ENCODE results near the gene BACH2. TPM values are rescaled to one million over a fixed set of nuclear protein-coding genes. Genes with fewer than 3 reads are reported as not detected.

Gene BACH2
- polyA plus RNA-seq, 1 donor (not counting 4 experiments of a cell fraction or from before 2014, with no cell fraction given) = 0.50 TPM

DNA sequence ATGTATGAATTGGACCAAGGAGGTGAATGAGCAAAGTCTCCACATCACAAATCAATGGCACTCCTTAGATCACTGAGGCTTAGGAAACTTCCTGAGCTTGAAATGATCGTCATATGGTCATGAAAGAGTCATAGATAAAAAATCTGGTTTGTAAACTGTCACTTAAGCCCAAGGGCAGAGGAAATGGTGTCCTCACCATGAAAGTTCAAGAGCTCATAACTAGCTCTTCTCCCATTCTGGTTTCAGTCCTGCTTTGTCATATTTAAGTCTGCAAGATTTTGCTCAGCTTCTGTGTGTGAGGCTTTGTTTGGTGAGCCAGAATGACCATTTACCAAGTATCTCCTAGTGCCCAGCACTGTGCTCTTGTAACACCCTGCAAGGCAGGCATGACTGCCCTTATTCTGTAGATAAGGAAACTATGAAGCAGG lies 341.9 kb downstream of the BACH2 start:
- Histone ChIP-seq H2AFZ (ENCODE audit: control insufficient read depth, low read length) (no peak overlapping the region), H3K27me3 (ENCODE audit: control insufficient read depth, extremely low read depth, insufficient read depth, low read length) (no peaks in the 10 kb centered on the region), H3K27ac (ENCODE audit: control insufficient read depth, insufficient read depth, low read length) (no peak overlapping the region), H3K4me3 (ENCODE audit: control insufficient read depth in 2 of 3, extremely low read depth in 1 of 3, insufficient read depth in 2 of 3, low read depth in 1 of 3, low read length in 3 of 3) (no peak overlapping the region), H3K4me2 (ENCODE audit: control insufficient read depth, extremely low read depth, insufficient read depth, low read depth, low read length) (no peak overlapping the region), H3K4me1 (ENCODE audit: control insufficient read depth, extremely low read depth, insufficient read depth, low read length) (peaks cover 14% of the 10 kb centered on the region), H4K20me1 (ENCODE audit: control insufficient read depth, extremely low read depth, insufficient read depth, low read length) (no peaks in the 10 kb centered on the region), H3K9me3 (ENCODE audit: control insufficient read depth, low read depth, low read length) (no peaks in the 10 kb centered on the region), H3K79me2 (ENCODE audit: control insufficient read depth, insufficient read depth, low read length) (no peaks in the 10 kb centered on the region), H3K9ac (ENCODE audit: control insufficient read depth, extremely low read depth, insufficient read depth, low read length) (no peak overlapping the region), H3K36me3 (ENCODE audit: control insufficient read depth in 2 of 2, extremely low read depth in 1 of 2, insufficient read depth in 2 of 2, low read length in 2 of 2) (no peaks in the 10 kb centered on the region), H3K9me1 (ENCODE audit: control insufficient read depth, extremely low read depth, insufficient read depth, low read length) (no peaks in the 10 kb centered on the region)
- dilution Hi-C loops (cut with MboI; ENCODE audit: extremely low pct_ligation_motif_present, low sequenced_read_pairs) = no loop called here
- FAIRE-seq = peak; percentile 60
- no peak for DNase-seq (ENCODE audit: low read depth, low spot score)
- TF ChIP-seq, protein P1, sequence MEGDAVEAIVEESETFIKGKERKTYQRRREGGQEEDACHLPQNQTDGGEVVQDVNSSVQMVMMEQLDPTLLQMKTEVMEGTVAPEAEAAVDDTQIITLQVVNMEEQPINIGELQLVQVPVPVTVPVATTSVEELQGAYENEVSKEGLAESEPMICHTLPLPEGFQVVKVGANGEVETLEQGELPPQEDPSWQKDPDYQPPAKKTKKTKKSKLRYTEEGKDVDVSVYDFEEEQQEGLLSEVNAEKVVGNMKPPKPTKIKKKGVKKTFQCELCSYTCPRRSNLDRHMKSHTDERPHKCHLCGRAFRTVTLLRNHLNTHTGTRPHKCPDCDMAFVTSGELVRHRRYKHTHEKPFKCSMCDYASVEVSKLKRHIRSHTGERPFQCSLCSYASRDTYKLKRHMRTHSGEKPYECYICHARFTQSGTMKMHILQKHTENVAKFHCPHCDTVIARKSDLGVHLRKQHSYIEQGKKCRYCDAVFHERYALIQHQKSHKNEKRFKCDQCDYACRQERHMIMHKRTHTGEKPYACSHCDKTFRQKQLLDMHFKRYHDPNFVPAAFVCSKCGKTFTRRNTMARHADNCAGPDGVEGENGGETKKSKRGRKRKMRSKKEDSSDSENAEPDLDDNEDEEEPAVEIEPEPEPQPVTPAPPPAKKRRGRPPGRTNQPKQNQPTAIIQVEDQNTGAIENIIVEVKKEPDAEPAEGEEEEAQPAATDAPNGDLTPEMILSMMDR (optimal IDR thresholded peaks at IDR 0.05 in 1 of 3, IDR thresholded peaks at IDR 0.05 in 1 of 3, conservative IDR thresholded peaks at IDR 0.05 in 1 of 3; ENCODE audit: extremely low read depth in 1 of 3, insufficient read depth in 2 of 3, low read length in 3 of 3) = no peak
- no peak for TF ChIP-seq EZH2 (IDR thresholded peaks at IDR 0.05; ENCODE audit: low read length)

DNA sequence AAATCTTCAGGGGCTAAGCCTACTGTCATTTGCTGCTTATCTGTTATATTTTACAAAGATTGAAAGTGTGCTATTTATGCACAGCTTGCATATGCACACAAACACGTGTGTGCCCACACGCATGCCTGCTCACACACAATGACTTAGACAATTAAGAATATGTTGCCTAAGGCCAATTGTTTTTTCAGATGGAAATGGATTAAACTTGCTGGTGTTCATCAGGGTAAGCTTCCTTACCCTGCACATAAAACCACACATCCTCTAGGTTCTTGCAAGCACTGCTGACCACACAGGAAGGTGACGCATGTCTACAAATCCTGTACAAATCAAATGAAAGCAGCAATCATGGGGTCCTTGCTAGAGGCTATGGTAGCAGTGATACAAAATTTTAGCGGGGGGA lies 344.0 kb downstream of the BACH2 start:
- Histone ChIP-seq H3K4me1 (ENCODE audit: control insufficient read depth, extremely low read depth, insufficient read depth, low read length) (peaks cover 14% of the 10 kb centered on the region), H3K27ac (ENCODE audit: control insufficient read depth, insufficient read depth, low read length) (peak overlapping the region; percentile 33), H3K4me2 (ENCODE audit: control insufficient read depth, extremely low read depth, insufficient read depth, low read depth, low read length) (no peak overlapping the region), H3K4me3 (ENCODE audit: control insufficient read depth in 2 of 3, extremely low read depth in 1 of 3, insufficient read depth in 2 of 3, low read depth in 1 of 3, low read length in 3 of 3) (no peak overlapping the region), H3K9me3 (ENCODE audit: control insufficient read depth, low read depth, low read length) (no peaks in the 10 kb centered on the region), H3K9ac (ENCODE audit: control insufficient read depth, extremely low read depth, insufficient read depth, low read length) (no peak overlapping the region), H3K9me1 (ENCODE audit: control insufficient read depth, extremely low read depth, insufficient read depth, low read length) (no peaks in the 10 kb centered on the region), H3K27me3 (ENCODE audit: control insufficient read depth, extremely low read depth, insufficient read depth, low read length) (no peaks in the 10 kb centered on the region), H4K20me1 (ENCODE audit: control insufficient read depth, extremely low read depth, insufficient read depth, low read length) (no peaks in the 10 kb centered on the region), H3K79me2 (ENCODE audit: control insufficient read depth, insufficient read depth, low read length) (no peaks in the 10 kb centered on the region), H3K36me3 (ENCODE audit: control insufficient read depth in 2 of 2, extremely low read depth in 1 of 2, insufficient read depth in 2 of 2, low read length in 2 of 2) (no peaks in the 10 kb centered on the region), H2AFZ (ENCODE audit: control insufficient read depth, low read length) (no peak overlapping the region)
- DNase-seq (ENCODE audit: low read depth, low spot score) = peak; percentile 71
- FAIRE-seq = peak; percentile 92
- dilution Hi-C loops (cut with MboI; ENCODE audit: extremely low pct_ligation_motif_present, low sequenced_read_pairs) = no loop called here
- no peak for TF ChIP-seq EZH2 (IDR thresholded peaks at IDR 0.05; ENCODE audit: low read length)

DNA sequence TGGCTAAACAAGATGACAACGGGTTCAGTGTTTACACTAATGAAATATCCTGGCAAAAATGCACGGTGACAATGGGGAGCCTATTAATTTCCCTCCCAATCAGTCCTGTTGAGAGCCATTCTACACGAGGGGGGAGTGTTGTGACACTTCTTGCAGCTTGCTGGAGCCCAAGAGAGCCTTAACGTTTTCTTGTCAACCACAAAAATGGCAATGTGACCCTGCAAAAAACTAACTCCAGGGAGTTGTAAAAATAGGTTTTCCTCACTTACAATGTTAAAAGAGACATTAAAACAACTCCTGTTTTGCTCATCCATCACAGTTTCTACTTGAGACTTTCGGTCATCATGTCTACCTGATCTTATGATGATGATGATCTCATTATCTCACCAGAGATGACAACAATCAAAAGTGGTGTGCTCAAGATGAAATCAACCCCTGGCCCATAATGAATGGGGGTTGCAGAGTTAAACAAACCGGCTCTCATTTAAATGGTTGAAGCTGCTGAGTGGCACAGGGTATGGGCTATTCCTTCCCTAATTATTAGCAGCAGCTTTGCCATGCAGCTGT lies 344.5 kb downstream of the BACH2 start:
- Histone ChIP-seq H3K4me2 (ENCODE audit: control insufficient read depth, extremely low read depth, insufficient read depth, low read depth, low read length) (no peak overlapping the region), H3K9me3 (ENCODE audit: control insufficient read depth, low read depth, low read length) (no peaks in the 10 kb centered on the region), H3K9ac (ENCODE audit: control insufficient read depth, extremely low read depth, insufficient read depth, low read length) (no peak overlapping the region), H3K27me3 (ENCODE audit: control insufficient read depth, extremely low read depth, insufficient read depth, low read length) (no peaks in the 10 kb centered on the region), H3K36me3 (ENCODE audit: control insufficient read depth in 2 of 2, extremely low read depth in 1 of 2, insufficient read depth in 2 of 2, low read length in 2 of 2) (no peaks in the 10 kb centered on the region), H3K9me1 (ENCODE audit: control insufficient read depth, extremely low read depth, insufficient read depth, low read length) (no peaks in the 10 kb centered on the region), H3K27ac (ENCODE audit: control insufficient read depth, insufficient read depth, low read length) (peak overlapping the region; percentile 33), H4K20me1 (ENCODE audit: control insufficient read depth, extremely low read depth, insufficient read depth, low read length) (no peaks in the 10 kb centered on the region), H3K4me3 (ENCODE audit: control insufficient read depth in 2 of 3, extremely low read depth in 1 of 3, insufficient read depth in 2 of 3, low read depth in 1 of 3, low read length in 3 of 3) (no peak overlapping the region), H3K4me1 (ENCODE audit: control insufficient read depth, extremely low read depth, insufficient read depth, low read length) (peaks cover 16% of the 10 kb centered on the region), H2AFZ (ENCODE audit: control insufficient read depth, low read length) (no peak overlapping the region), H3K79me2 (ENCODE audit: control insufficient read depth, insufficient read depth, low read length) (no peaks in the 10 kb centered on the region)
- no peak for FAIRE-seq
- no peak for DNase-seq (ENCODE audit: low read depth, low spot score)
- dilution Hi-C loops (cut with MboI; ENCODE audit: extremely low pct_ligation_motif_present, low sequenced_read_pairs) = no loop called here
- TF ChIP-seq, protein P1 (optimal IDR thresholded peaks at IDR 0.05 in 1 of 3, IDR thresholded peaks at IDR 0.05 in 1 of 3, conservative IDR thresholded peaks at IDR 0.05 in 1 of 3; ENCODE audit: extremely low read depth in 1 of 3, insufficient read depth in 2 of 3, low read length in 3 of 3) = no peak
- no peak for TF ChIP-seq EZH2 (IDR thresholded peaks at IDR 0.05; ENCODE audit: low read length)

Data from keratinocyte (primary cell).